MCF 10A (cell line): ENCODE data around the gene PGBD4. TPM values are rescaled to one million over a fixed set of nuclear protein-coding genes. Genes with fewer than 3 reads are reported as not detected.

Experiments
- BruUV-seq: library from RNA; stranded (reverse); fragments of 400-500 nt; replicated peaks from 2 replicates; lab custom pipeline; 2021; lab: Mats Ljungman, UMichigan
- CTCF ChIA-PET: fragments of 300-600 bp; sonication (Branson Sonifier 250); formaldehyde crosslinking; extraction: SDS; loops from one replicate; lab custom pipeline; 2021; ENCODE audit warnings: antibody characterized with exemption, inconsistent platforms; lab: Yijun Ruan, JAX
- POLR2A ChIA-PET: fragments of 300-600, 350-650 bp; sonication (Branson Sonifier 250); formaldehyde crosslinking; extraction: SDS; loops from one replicate; lab custom pipeline; 2020; ENCODE audit warnings: antibody characterized with exemption, inconsistent platforms; lab: Yijun Ruan, JAX
- DNase-seq: peaks from one replicate; pipeline ENCODE4 v3.0.0-alpha.2; 2018; ENCODE audit not compliant: unreplicated experiment
- H3K27ac Mint-ChIP-seq: one replicate; pipeline ENCODE4 v1.8.0; 2022; ENCODE audit warnings: mild to moderate bottlenecking, low read depth, mixed read lengths; ENCODE audit not compliant: unreplicated experiment
- H3K27me3 Mint-ChIP-seq: one replicate; pipeline ENCODE4 v1.8.0; 2022; ENCODE audit warnings: mixed read lengths; ENCODE audit not compliant: insufficient read depth, unreplicated experiment
- H3K36me3 Mint-ChIP-seq: one replicate; pipeline ENCODE4 v1.8.0; 2022; ENCODE audit warnings: mild to moderate bottlenecking, moderate library complexity, mixed read lengths; ENCODE audit not compliant: insufficient read depth, unreplicated experiment
- H3K4me1 Mint-ChIP-seq: one replicate; pipeline ENCODE4 v1.8.0; 2022; ENCODE audit warnings: mixed read lengths; ENCODE audit not compliant: insufficient read depth, unreplicated experiment
- H3K4me3 Mint-ChIP-seq: one replicate; pipeline ENCODE4 v1.8.0; 2022; ENCODE audit warnings: mild to moderate bottlenecking, moderate library complexity, mixed read lengths; ENCODE audit not compliant: unreplicated experiment
- H3K9me3 Mint-ChIP-seq: one replicate; pipeline ENCODE4 v1.8.0; 2022; ENCODE audit warnings: mixed read lengths; ENCODE audit not compliant: unreplicated experiment
- CTCF ChIP-seq: fragments of 200-600 bp; IDR thresholded peaks from one replicate; pipeline ENCODE4 v1.8.0; 2022; ENCODE audit warnings: antibody characterized with exemption, mild to moderate bottlenecking; ENCODE audit not compliant: unreplicated experiment
- intact Hi-C: fragments of 100-400 bp; cut with micrococcal nuclease; formaldehyde crosslinking; loops from 2 replicates; pipeline ENCODE4 v1.14.1; 2022
- total RNA-seq: library from RNA; stranded (reverse); gene quantifications from 2 replicates; pipeline ENCODE4 v1.2.3, GENCODE V29; 2022

The PGBD4 gene
- total RNA-seq, 1 experiment from 2014 or later: 2.4 TPM

GRCh38 chr15:34122771-34123183 is 20.9 kb downstream of the PGBD4 start:
- no peaks in the 10 kb centered on the region for H3K4me1 Mint-ChIP-seq
- ChIA-PET CTCF (no interaction called here), POLR2A (interaction anchor here (0.7 kb wide), 1 partner anchor 16 kb away, joined by 3 read pairs; no protein-coding TSS in a partner anchor)
- no peak for TF ChIP-seq CTCF
- no peaks in the 10 kb centered on the region for H3K36me3 Mint-ChIP-seq
- BruUV-seq: no TSS peak
- no peaks in the 10 kb centered on the region for H3K9me3 Mint-ChIP-seq
- H3K27ac Mint-ChIP-seq: no peak overlapping the region
- H3K27me3 Mint-ChIP-seq: no peaks in the 10 kb centered on the region
- no peak overlapping the region for H3K4me3 Mint-ChIP-seq
- DNase-seq: no peak
- intact Hi-C loops: no loop called here

GRCh38 chr15:34124651-34125050 is 22.8 kb downstream of the PGBD4 start:
- Mint-ChIP-seq H3K9me3 (no peaks in the 10 kb centered on the region), H3K4me3 (no peak overlapping the region), H3K27me3 (no peaks in the 10 kb centered on the region), H3K27ac (no peak overlapping the region), H3K36me3 (no peaks in the 10 kb centered on the region), H3K4me1 (no peaks in the 10 kb centered on the region)
- DNase-seq: no peak
- ChIA-PET POLR2A (interaction anchor here (1.5 kb wide), 1 partner anchor 11 kb away, joined by 3 read pairs; no protein-coding TSS in a partner anchor), CTCF (interaction anchor here (2.1 kb wide), 1 partner anchor 84 kb away, joined by 7 read pairs; no protein-coding TSS in a partner anchor)
- intact Hi-C loops: no loop called here
- BruUV-seq: no TSS peak
- TF ChIP-seq CTCF: no peak

- Mint-ChIP-seq H3K27me3 (no peaks in the 10 kb centered on the region), H3K27ac (no peak overlapping the region), H3K4me1 (no peaks in the 10 kb centered on the region), H3K4me3 (no peak overlapping the region), H3K9me3 (no peaks in the 10 kb centered on the region), H3K36me3 (no peaks in the 10 kb centered on the region)
- intact Hi-C loops: no loop called here
- DNase-seq: no peak
- ChIA-PET CTCF (interaction anchor here (0.7 to 2.1 kb wide), 3 partner anchors 10 to 83 kb away, joined by 3 to 7 read pairs (median 4); no protein-coding TSS in a partner anchor), POLR2A (interaction anchor here (0.6 to 1.5 kb wide), 3 partner anchors 10 to 843 kb away, joined by 3 read pairs; partner anchors contain the start of gene AQR)
- no peak for TF ChIP-seq CTCF
- no TSS peak for BruUV-seq
Measured at GRCh38 chr15:34125945-34126344, 24.1 kb downstream of the PGBD4 start.

GRCh38 chr15:34126522-34126921 is 24.6 kb downstream of the PGBD4 start:
- ChIA-PET CTCF (interaction anchor here (0.7 to 1.0 kb wide), 2 partner anchors 15 to 16 kb away, joined by 3 to 4 read pairs; no protein-coding TSS in a partner anchor), POLR2A (no interaction called here)
- no TSS peak for BruUV-seq
- intact Hi-C loops: no loop called here
- H3K9me3 Mint-ChIP-seq: no peaks in the 10 kb centered on the region
- H3K4me1 Mint-ChIP-seq: no peaks in the 10 kb centered on the region
- H3K27me3 Mint-ChIP-seq: no peaks in the 10 kb centered on the region
- H3K36me3 Mint-ChIP-seq: no peaks in the 10 kb centered on the region
- no peak overlapping the region for H3K4me3 Mint-ChIP-seq
- H3K27ac Mint-ChIP-seq: no peak overlapping the region
- TF ChIP-seq CTCF: no peak
- no peak for DNase-seq
